ENCODE results near the gene VAMP5.
"Not testable (repeated sequence)": the region's sequence is repeated elsewhere in the genome, so short reads cannot be mapped to it uniquely, and the experiment has no call there.

VAMP5 gene

GRCh38 chr2:85584354-85584856, at the start of gene VAMP5:
Gene VAMP5 (plus strand): TSS chr2:85584431. CDS start chr2:85584491, 60 bp downstream.
- peak; percentile 72 for DNase-seq

- no peak for DNase-seq
These were observed 49.4 kb upstream of the VAMP5 start for GRCh38 chr2:85534881-85535280.

- DNase-seq = no peak
These were observed 47.8 kb upstream of the VAMP5 start for GRCh38 chr2:85536479-85536878.

GRCh38 chr2:85537600-85538506, 46.4 kb upstream of the VAMP5 start:
- peak; percentile 76 for DNase-seq

- DNase-seq = peak; percentile 98
These were observed 45.5 kb upstream of the VAMP5 start, which contains the start of gene MAT2A for GRCh38 chr2:85538507-85539360. Gene MAT2A (plus strand): TSS chr2:85539168. CDS start chr2:85539288, 120 bp downstream.

- peak; percentile 86 for DNase-seq
These were observed 44.7 kb upstream of the VAMP5 start for GRCh38 chr2:85539361-85540132.

GRCh38 chr2:85540133-85540648, 44.0 kb upstream of the VAMP5 start:
- DNase-seq = no peak

- no peak for DNase-seq
These were observed 43.0 kb upstream of the VAMP5 start for GRCh38 chr2:85541262-85541661.

GRCh38 chr2:85541753-85542457, 42.3 kb upstream of the VAMP5 start:
- DNase-seq = no peak

GRCh38 chr2:85542777-85543176, 41.5 kb upstream of the VAMP5 start:
- no peak for DNase-seq

- DNase-seq = not testable (repeated sequence)
These were observed 40.0 kb upstream of the VAMP5 start for GRCh38 chr2:85544254-85544691.

GRCh38 chr2:85544915-85545779, 39.1 kb upstream of the VAMP5 start:
- DNase-seq = not testable (repeated sequence)

- no peak for DNase-seq
These were observed 38.4 kb upstream of the VAMP5 start for GRCh38 chr2:85545780-85546240.

- DNase-seq = no peak
These were observed 37.0 kb upstream of the VAMP5 start for GRCh38 chr2:85547089-85547858.

GRCh38 chr2:85547859-85548607, 36.2 kb upstream of the VAMP5 start:
- DNase-seq = no peak

GRCh38 chr2:85548608-85548900, 35.7 kb upstream of the VAMP5 start:
- DNase-seq = no peak

GRCh38 chr2:85549095-85549494, 35.1 kb upstream of the VAMP5 start:
- no peak for DNase-seq

- no peak for DNase-seq
These were observed 34.4 kb upstream of the VAMP5 start for GRCh38 chr2:85549826-85550225.

- no peak for DNase-seq
These were observed 33.7 kb upstream of the VAMP5 start for GRCh38 chr2:85550486-85550885.

All from right forelimb (tissue), 1 donor.